Keratinocyte (primary cell): ENCODE measurements around the gene STRN3.

Experiments
- EZH2 ChIP-seq: IDR thresholded peaks from one replicate; pipeline ENCODE4 v1.6.1; 2012; ENCODE audit warnings: inconsistent platforms, mild to moderate bottlenecking, low read length, moderate library complexity
- TF ChIP-seq, protein P1 (sequence below), 3 experiments: IDR thresholded peaks in 1 of 3; conservative IDR thresholded peaks in 1 of 3; optimal IDR thresholded peaks in 1 of 3; 2 replicates in 2 of 3; 3 replicates in 1 of 3; pipeline versions ENCODE3 to v1.5.1; 2011; ENCODE audit warnings: low read length in 3 of 3, mild to moderate bottlenecking in 3 of 3, moderate library complexity in 2 of 3, control low read depth in 1 of 3, inconsistent platforms in 1 of 3; ENCODE audit not compliant: insufficient read depth in 2 of 3; ENCODE audit errors: extremely low read depth in 1 of 3

DNA sequence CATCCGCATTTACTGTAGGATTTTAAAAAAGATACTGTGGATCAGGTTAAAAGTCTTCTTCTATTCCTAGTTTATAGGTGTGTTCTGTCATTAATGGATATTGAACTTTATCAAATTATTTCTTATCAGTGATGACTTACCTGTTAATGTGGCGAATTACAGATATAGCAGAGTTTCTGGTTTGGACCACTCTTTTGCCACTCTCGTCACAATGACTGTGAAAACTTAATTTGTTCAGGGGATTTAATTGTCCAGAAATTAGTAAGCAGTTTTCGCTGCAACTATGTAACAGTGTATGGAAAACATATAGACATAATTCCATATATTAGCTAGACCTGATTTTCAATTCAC is 137.0 kb downstream of the STRN3 start:
- TF ChIP-seq, protein P1, sequence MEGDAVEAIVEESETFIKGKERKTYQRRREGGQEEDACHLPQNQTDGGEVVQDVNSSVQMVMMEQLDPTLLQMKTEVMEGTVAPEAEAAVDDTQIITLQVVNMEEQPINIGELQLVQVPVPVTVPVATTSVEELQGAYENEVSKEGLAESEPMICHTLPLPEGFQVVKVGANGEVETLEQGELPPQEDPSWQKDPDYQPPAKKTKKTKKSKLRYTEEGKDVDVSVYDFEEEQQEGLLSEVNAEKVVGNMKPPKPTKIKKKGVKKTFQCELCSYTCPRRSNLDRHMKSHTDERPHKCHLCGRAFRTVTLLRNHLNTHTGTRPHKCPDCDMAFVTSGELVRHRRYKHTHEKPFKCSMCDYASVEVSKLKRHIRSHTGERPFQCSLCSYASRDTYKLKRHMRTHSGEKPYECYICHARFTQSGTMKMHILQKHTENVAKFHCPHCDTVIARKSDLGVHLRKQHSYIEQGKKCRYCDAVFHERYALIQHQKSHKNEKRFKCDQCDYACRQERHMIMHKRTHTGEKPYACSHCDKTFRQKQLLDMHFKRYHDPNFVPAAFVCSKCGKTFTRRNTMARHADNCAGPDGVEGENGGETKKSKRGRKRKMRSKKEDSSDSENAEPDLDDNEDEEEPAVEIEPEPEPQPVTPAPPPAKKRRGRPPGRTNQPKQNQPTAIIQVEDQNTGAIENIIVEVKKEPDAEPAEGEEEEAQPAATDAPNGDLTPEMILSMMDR (optimal IDR thresholded peaks at IDR 0.05 in 1 of 3, IDR thresholded peaks at IDR 0.05 in 1 of 3, conservative IDR thresholded peaks at IDR 0.05 in 1 of 3; ENCODE audit: extremely low read depth in 1 of 3, insufficient read depth in 2 of 3, low read length in 3 of 3): no peak
- TF ChIP-seq EZH2: no peak
